MM.1S (cell line): ENCODE data around the gene ZNF219.

ENCODE experiments used
- DNase-seq: peaks from one replicate; pipeline ENCODE4 v3.0.0-alpha.2; 2015
- H2AFZ ChIP-seq: fragments of 300-600 bp; sonication (generic); 2 replicates; pipeline ENCODE4 v1.6.0; 2016; ENCODE audit warnings: antibody characterized with exemption, low read length
- H3F3A ChIP-seq: fragments of 300-600 bp; sonication (generic); 2 replicates; pipeline ENCODE4 v1.6.1; 2016; ENCODE audit warnings: mild to moderate bottlenecking, antibody characterized with exemption, low read length, moderate library complexity, mixed read lengths; ENCODE audit not compliant: insufficient read depth
- H3K27ac ChIP-seq: fragments of 300-600 bp; sonication (generic); 2 replicates; pipeline ENCODE4 v1.5.1; 2016; ENCODE audit warnings: mild to moderate bottlenecking, low read length
- H3K27me3 ChIP-seq: fragments of 300-600 bp; sonication (generic); replicated peaks from 2 replicates; pipeline ENCODE4 v1.6.0; 2016; ENCODE audit warnings: low read length; ENCODE audit not compliant: insufficient read depth
- H3K36me3 ChIP-seq: fragments of 300-600 bp; sonication (generic); replicated peaks from 2 replicates; pipeline ENCODE4 v1.6.1; 2016; ENCODE audit warnings: mild to moderate bottlenecking, low read length, mixed read lengths; ENCODE audit not compliant: insufficient read depth
- H3K4me1 ChIP-seq: fragments of 300-600 bp; sonication (generic); 2 replicates; pipeline ENCODE4 v1.6.1; 2016; ENCODE audit warnings: low read length, mixed read lengths
- H3K4me2 ChIP-seq: fragments of 300-600 bp; sonication (generic); 2 replicates; pipeline ENCODE4 v1.6.0; 2016; ENCODE audit warnings: low read depth, low read length
- H3K4me3 ChIP-seq: fragments of 300-600 bp; sonication (generic); 2 replicates; pipeline ENCODE4 v1.5.1; 2016; ENCODE audit warnings: low read length, mixed read lengths
- H3K79me2 ChIP-seq: fragments of 300-600 bp; sonication (generic); 2 replicates; pipeline ENCODE4 v1.6.1; 2016; ENCODE audit warnings: mixed run types, low read length, mixed read lengths
- H3K9ac ChIP-seq: fragments of 300-600 bp; sonication (generic); 2 replicates; pipeline ENCODE4 v1.6.1; 2016; ENCODE audit warnings: low read length, mixed read lengths
- H3K9me2 ChIP-seq: fragments of 300-600 bp; sonication (generic); replicated peaks from 2 replicates; pipeline ENCODE4 v1.6.1; 2016; ENCODE audit warnings: mild to moderate bottlenecking, low read length, mixed read lengths; ENCODE audit not compliant: insufficient read depth
- H3K9me3 ChIP-seq: fragments of 300-600 bp; sonication (generic); replicated peaks from 2 replicates; pipeline ENCODE4 v1.6.1; 2016; ENCODE audit warnings: mild to moderate bottlenecking, low read length, mixed read lengths; ENCODE audit not compliant: insufficient read depth
- H4K20me1 ChIP-seq: fragments of 300-600 bp; sonication (generic); 2 replicates; pipeline ENCODE4 v1.6.1; 2016; ENCODE audit warnings: mild to moderate bottlenecking, low read length, moderate library complexity, mixed read lengths; ENCODE audit not compliant: insufficient read depth
- CTCF ChIP-seq: fragments of 300-600 bp; sonication (generic); IDR thresholded peaks from 2 replicates; pipeline ENCODE4 v1.5.1; 2016; ENCODE audit warnings: antibody characterized with exemption, low read length, mixed read lengths
- EZH2 ChIP-seq: fragments of 300-600 bp; sonication (generic); optimal IDR thresholded peaks from 2 replicates; pipeline ENCODE3; 2017; ENCODE audit warnings: low read depth, mild to moderate bottlenecking, antibody characterized with exemption, low read length, mixed read lengths
- EZH2phosphoT487 ChIP-seq: fragments of 300-600 bp; sonication (generic); IDR thresholded peaks from 2 replicates; pipeline ENCODE4 v1.6.1; 2018; ENCODE audit warnings: antibody characterized with exemption, low read length

Gene ZNF219

GRCh38 chr14:21103411-21103709 lies 4.9 kb upstream of the ZNF219 start:
- Histone ChIP-seq H3K4me1 (peaks cover 35% of the 10 kb centered on the region), H3K27ac (peak overlapping the region; percentile 95; the same call in 1 of the 2 replicates), H3F3A (peaks cover 9% of the 10 kb centered on the region), H4K20me1 (no peaks in the 10 kb centered on the region), H3K4me3 (peak overlapping the region; percentile 76), H2AFZ (peak overlapping the region; percentile 61; the same call in 1 of the 2 replicates), H3K9ac (peak overlapping the region; percentile 97), H3K9me3 (no peaks in the 10 kb centered on the region), H3K4me2 (peak overlapping the region; percentile 89), H3K36me3 (no peaks in the 10 kb centered on the region), H3K79me2 (no peaks in the 10 kb centered on the region), H3K9me2 (no peaks in the 10 kb centered on the region), H3K27me3 (no peaks in the 10 kb centered on the region)
- no peak for DNase-seq
- TF ChIP-seq CTCF = no peak
- TF ChIP-seq EZH2 = no peak
- TF ChIP-seq EZH2phosphoT487 = no peak

GRCh38 chr14:21102521-21103410 lies 4.3 kb upstream of the ZNF219 start:
- Histone ChIP-seq H3K4me3 (peak overlapping the region; percentile 76), H3K4me1 (peaks cover 30% of the 10 kb centered on the region), H3K79me2 (no peaks in the 10 kb centered on the region), H3K9me2 (no peaks in the 10 kb centered on the region), H3K27ac (peak overlapping the region; percentile 95; the same call in 1 of the 2 replicates), H3F3A (peaks cover 9% of the 10 kb centered on the region), H3K9ac (peak overlapping the region; percentile 97; the same call in 1 of the 2 replicates), H4K20me1 (no peaks in the 10 kb centered on the region), H3K9me3 (no peaks in the 10 kb centered on the region), H3K27me3 (no peaks in the 10 kb centered on the region), H3K36me3 (no peaks in the 10 kb centered on the region), H2AFZ (peak overlapping the region; percentile 61; the same call in 1 of the 2 replicates), H3K4me2 (peak overlapping the region; percentile 89)
- TF ChIP-seq CTCF (no peak), EZH2phosphoT487 (no peak), EZH2 (no peak)
- DNase-seq = no peak

GRCh38 chr14:21101802-21102413 lies 3.5 kb upstream of the ZNF219 start:
- no peak overlapping the region for H3K27ac ChIP-seq

More at GRCh38 chr14:21101802-21102413, 3.5 kb upstream of the ZNF219 start:
- no peak for TF ChIP-seq EZH2
- TF ChIP-seq CTCF = no peak
- no peak for TF ChIP-seq EZH2phosphoT487
- Histone ChIP-seq H3K9me2 (no peaks in the 10 kb centered on the region), H3K9me3 (no peaks in the 10 kb centered on the region), H3K27me3 (no peaks in the 10 kb centered on the region), H3F3A (peaks cover 9% of the 10 kb centered on the region), H2AFZ (no peak overlapping the region), H3K4me1 (peaks cover 30% of the 10 kb centered on the region), H3K36me3 (no peaks in the 10 kb centered on the region), H3K79me2 (no peaks in the 10 kb centered on the region), H3K4me2 (no peak overlapping the region), H3K9ac (no peak overlapping the region), H4K20me1 (no peaks in the 10 kb centered on the region), H3K4me3 (no peak overlapping the region)
- no peak for DNase-seq
